ES-I3 (cell line): Measurements from ENCODE around the gene SPRYD3.

ENCODE experiments used
- H3K36me3 ChIP-seq: 2 replicates; pipeline ENCODE4 v1.6.1; 2013; ENCODE audit warnings: mild to moderate bottlenecking, low read length, control low read depth, moderate library complexity; ENCODE audit not compliant: insufficient read depth
- H3K4me1 ChIP-seq: 2 replicates; pipeline ENCODE4 v1.6.1; 2013; ENCODE audit warnings: mild to moderate bottlenecking, control low read depth, low read length; ENCODE audit not compliant: insufficient read depth
- H3K9ac ChIP-seq: 2 replicates; pipeline ENCODE4 v1.6.1; 2013; ENCODE audit warnings: low read depth, mild to moderate bottlenecking, low read length, moderate library complexity
- H3K9me3 ChIP-seq: 2 replicates; pipeline ENCODE4 v1.6.1; 2013; ENCODE audit warnings: mild to moderate bottlenecking, low read length, moderate library complexity; ENCODE audit not compliant: control insufficient read depth, insufficient read depth

Gene SPRYD3

DNA sequence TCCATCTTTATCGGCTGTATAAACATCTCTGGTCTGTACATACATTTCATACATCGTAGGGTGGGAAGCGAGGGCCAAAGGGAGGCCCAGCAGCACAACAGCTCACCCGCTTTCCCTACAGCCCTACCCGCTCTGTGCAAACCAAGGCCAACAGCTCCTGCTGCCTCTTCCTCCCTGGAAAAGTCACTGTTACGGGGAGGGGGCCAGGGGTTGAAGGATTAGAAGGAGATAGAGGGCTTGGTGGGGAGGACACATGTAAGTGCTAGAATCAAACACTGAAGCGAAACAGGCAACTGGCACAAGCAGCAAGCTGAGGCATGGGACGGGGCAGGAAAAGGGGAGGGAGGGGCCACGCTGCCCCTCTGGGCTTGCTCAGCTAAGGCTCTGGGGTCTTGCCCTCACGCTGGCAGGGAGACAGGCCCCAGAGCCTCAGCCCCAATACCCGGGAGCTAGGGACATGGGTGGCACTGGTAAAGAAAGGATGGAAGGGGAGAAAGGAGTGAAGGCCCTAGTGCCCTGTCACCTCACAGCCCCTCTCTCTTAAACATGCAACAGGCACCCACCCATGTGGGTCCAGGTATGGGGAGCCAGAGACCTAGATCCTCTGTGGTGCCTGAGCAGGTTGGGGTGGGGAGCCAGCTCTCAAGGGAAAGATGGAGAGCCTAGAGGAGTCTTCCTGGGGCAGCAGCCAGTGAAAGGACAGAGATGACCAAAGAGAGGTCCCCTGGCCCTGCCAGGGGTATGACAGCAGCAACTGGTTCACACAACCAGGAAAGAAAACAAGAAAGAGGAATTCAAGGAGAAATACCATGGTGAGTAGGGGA is 14.4 kb downstream of the SPRYD3 start:
- Histone ChIP-seq H3K4me1 (peaks cover 23% of the 10 kb centered on the region), H3K36me3 (no peaks in the 10 kb centered on the region; the same call in 1 of the 2 replicates), H3K9me3 (no peaks in the 10 kb centered on the region), H3K9ac (no peak overlapping the region)

DNA sequence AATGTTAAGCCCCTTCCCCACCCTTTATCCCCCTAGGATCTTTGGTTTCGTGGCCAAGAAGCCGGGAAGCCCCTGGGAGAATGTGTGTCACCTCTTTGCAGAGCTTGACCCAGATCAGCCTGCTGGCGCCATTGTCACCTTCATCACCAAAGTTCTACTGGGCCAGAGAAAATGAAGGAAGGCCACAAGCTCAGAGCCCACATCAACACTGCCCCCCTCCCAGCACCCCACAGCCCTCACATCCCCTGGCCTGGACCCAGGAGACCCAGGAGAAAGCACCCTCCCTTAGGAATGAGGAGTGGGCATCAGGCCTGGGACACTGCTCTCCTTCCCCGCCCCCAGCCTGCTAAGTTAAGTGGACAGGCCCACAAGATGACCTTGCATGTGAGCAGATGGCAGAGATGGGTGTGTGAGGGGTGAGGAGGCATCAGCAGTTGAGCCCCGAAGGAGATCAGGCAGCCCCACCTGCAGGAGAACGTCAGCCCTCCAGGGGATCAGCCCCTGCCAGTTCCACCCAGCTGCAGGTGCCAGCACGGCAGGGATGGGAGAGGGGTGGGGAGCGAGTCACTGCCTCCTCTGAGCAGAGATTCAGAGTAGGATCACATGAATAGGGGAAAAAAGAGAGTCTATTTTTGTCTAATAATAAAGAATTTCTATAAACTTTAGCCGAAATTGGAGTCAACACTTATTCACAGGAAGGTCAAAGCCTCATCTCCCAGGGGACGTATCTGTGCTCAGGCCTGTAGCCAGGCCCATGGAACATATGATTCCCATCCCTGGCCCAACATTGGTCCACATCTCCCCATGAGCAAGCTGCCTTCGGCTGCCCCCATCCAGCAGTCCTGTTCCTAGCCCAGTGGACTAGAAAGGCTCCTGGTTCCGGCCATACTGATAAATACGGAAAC is 15.2 kb downstream of the SPRYD3 start:
- no peak overlapping the region for H3K9ac ChIP-seq
- H3K36me3 ChIP-seq: no peaks in the 10 kb centered on the region
- H3K4me1 ChIP-seq: peaks cover 15% of the 10 kb centered on the region
- no peaks in the 10 kb centered on the region for H3K9me3 ChIP-seq

DNA sequence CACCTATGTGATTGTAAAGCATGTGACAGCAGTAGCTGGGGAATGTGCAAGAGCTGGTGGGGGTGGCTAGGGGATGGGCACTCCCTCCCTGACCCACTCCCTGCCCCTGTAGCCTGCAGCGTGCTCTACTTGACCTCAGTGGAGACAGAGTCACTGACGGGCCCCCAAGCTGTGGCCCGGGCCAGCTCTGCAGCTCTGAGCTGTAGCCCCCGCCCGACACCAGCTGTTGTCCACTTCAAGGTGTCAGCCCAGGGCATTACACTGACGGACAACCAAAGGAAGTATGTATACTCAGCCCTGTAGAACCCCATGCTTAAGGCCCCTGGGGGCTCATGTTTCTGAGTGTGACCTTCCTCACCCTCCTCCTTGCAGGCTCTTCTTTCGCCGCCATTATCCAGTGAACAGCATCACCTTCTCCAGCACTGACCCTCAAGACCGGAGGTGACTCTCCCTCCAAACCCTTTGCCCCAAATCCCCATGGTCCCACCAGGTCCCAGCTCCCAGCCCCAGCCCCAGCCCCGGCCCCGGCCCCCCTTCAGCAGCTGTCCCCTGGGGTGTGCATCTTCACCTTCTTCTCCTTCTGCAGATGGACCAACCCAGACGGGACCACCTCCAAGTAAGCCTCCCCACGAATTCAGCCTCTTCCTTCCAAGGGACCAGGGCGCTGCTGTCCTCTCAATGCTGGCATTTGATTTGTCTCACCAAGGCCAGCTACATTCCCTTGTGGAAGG is 16.0 kb downstream of the SPRYD3 start:
- H3K9ac ChIP-seq: no peak overlapping the region
- H3K36me3 ChIP-seq: no peaks in the 10 kb centered on the region
- H3K4me1 ChIP-seq: peaks cover 11% of the 10 kb centered on the region; the same call in 1 of the 2 replicates
- no peaks in the 10 kb centered on the region for H3K9me3 ChIP-seq

DNA sequence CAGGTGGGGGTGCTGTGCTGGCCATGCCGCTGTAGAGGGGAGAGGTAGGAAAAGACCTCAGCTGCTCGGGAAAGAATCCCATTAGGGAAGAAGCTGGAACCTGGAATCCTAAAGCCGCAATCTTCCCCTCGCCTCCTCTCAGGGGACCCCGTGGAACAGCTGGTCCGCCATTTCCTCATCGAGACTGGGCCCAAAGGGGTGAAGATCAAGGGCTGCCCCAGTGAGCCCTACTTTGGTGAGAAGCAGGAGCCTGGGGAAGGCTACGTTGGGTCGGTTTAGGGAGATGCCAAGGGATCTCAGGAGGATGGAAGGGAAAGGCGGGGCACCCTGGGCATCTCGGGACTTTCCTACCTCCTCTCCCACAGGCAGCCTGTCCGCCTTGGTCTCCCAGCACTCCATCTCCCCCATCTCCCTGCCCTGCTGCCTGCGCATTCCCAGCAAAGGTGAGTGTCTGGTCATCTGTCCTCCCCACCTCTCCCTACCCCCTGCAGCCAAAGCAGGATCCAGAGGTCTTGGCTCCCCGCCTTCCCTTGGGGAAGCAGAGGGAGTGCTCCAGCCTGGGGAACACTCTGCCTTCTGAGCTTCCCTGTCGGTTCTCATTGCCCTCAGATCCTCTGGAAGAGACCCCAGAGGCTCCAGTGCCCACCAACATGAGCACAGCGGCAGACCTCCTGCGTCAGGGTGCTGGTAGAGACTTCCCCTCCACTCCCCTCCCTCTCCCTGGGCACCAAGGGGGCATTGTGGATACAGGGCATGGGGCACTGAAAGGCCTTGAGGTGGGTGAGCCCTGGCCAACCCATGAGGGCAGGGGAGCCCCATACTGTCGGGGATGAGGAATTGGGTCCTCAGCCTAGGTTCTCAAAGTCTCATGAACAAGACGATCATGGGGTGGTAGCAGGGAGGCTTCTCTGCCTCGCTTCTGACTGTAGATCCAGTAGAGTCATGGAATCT is 16.9 kb downstream of the SPRYD3 start:
- peaks cover 8% of the 10 kb centered on the region; the same call in 1 of the 2 replicates for H3K4me1 ChIP-seq
- no peak overlapping the region for H3K9ac ChIP-seq
- no peaks in the 10 kb centered on the region for H3K36me3 ChIP-seq
- no peaks in the 10 kb centered on the region for H3K9me3 ChIP-seq

DNA sequence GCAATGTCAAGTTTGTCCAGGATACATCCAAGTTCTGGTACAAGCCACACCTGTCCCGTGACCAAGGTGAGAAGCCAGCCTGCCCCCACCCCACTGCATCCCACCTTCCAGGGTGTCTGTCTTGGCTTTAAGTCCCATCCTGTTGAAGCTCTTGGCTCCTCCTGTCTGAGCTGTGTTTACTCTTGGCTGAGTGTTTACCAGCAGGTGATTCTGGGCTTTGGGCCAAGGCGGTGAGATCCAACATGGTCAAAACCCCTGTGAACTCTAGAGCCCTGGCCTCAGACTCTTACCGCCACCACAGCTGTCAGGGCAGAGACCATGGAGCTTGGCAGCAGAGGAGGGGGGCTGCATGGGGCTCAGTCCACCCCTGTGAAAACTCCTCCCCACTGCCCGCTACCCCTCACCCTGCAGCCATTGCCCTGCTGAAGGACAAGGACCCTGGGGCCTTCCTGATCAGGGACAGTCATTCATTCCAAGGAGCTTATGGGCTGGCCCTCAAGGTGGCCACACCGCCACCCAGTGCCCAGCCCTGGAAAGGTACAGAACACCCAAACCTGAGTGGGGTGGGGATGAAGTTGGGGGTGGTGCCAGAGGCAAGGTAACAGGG is 17.7 kb downstream of the SPRYD3 start:
- no peak overlapping the region for H3K9ac ChIP-seq

DNA sequence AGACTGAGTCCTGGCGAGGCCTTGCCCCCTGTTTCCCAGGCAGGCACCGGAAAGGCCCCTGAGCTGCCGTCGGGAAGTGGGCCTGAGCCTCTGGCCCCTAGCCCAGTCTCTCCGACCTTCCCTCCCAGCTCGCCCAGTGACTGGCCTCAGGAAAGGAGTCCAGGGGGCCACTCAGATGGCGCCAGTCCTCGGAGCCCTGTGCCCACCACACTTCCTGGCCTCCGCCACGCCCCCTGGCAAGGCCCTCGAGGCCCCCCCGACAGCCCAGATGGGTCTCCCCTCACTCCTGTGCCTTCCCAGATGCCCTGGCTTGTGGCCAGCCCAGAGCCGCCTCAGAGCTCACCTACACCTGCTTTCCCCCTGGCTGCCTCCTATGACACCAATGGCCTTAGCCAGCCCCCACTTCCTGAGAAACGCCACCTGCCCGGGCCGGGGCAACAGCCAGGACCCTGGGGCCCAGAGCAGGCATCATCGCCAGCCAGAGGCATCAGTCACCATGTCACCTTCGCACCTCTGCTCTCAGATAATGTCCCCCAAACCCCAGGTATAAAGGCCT is 18.4 kb downstream of the SPRYD3 start:
- no peak overlapping the region for H3K9ac ChIP-seq
- no peaks in the 10 kb centered on the region for H3K36me3 ChIP-seq
- no peaks in the 10 kb centered on the region for H3K4me1 ChIP-seq
- H3K9me3 ChIP-seq: no peaks in the 10 kb centered on the region

More for the DNA sequence above, 17.7 kb downstream of the SPRYD3 start:
- Histone ChIP-seq H3K4me1 (peaks cover 5% of the 10 kb centered on the region; the same call in 1 of the 2 replicates), H3K9me3 (no peaks in the 10 kb centered on the region), H3K36me3 (no peaks in the 10 kb centered on the region)

DNA sequence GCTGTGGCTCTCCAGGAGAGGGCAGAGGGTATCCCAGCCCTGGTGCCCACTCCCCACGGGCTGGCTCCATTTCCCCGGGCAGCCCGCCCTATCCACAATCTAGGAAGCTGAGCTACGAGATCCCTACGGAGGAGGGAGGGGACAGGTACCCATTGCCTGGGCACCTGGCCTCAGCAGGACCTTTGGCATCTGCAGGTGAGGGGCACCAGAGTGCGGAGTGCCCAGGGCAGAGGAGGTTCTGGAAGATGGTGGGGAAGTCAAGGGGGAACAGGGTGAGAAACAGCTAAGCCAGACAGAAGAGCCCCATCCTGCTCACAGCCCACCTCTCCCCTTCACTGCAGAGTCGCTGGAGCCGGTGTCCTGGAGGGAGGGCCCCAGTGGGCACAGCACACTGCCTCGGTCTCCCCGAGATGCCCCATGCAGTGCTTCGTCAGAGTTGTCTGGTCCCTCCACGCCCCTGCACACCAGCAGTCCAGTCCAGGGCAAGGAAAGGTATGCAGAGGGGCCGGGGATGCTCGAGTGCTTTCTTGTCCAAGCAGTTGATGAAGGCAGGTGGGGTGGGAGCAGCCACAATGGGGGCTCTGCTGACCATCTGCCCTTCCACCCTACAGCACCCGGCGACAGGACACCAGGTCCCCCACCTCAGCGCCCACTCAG is 19.0 kb downstream of the SPRYD3 start:
- Histone ChIP-seq H3K9me3 (no peaks in the 10 kb centered on the region), H3K4me1 (no peaks in the 10 kb centered on the region), H3K36me3 (no peaks in the 10 kb centered on the region), H3K9ac (no peak overlapping the region)

DNA sequence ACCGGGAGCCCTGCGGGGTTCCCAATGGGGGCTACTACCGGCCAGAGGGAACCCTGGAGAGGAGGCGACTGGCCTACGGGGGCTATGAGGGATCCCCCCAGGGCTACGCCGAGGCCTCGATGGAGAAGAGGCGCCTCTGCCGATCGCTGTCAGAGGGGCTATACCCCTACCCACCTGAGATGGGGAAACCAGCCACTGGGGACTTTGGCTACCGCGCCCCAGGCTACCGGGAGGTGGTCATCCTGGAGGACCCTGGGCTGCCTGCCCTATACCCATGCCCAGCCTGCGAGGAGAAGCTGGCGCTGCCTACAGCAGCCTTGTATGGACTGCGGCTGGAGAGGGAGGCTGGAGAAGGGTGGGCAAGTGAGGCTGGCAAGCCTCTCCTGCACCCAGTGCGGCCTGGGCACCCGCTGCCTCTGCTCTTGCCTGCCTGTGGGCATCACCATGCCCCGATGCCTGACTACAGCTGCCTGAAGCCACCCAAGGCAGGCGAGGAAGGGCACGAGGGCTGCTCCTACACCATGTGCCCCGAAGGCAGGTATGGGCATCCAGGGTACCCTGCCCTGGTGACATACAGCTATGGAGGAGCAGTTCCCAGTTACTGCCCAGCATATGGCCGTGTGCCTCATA is 19.6 kb downstream of the SPRYD3 start:
- Histone ChIP-seq H3K4me1 (no peaks in the 10 kb centered on the region), H3K9me3 (no peaks in the 10 kb centered on the region), H3K9ac (no peak overlapping the region), H3K36me3 (no peaks in the 10 kb centered on the region)

DNA sequence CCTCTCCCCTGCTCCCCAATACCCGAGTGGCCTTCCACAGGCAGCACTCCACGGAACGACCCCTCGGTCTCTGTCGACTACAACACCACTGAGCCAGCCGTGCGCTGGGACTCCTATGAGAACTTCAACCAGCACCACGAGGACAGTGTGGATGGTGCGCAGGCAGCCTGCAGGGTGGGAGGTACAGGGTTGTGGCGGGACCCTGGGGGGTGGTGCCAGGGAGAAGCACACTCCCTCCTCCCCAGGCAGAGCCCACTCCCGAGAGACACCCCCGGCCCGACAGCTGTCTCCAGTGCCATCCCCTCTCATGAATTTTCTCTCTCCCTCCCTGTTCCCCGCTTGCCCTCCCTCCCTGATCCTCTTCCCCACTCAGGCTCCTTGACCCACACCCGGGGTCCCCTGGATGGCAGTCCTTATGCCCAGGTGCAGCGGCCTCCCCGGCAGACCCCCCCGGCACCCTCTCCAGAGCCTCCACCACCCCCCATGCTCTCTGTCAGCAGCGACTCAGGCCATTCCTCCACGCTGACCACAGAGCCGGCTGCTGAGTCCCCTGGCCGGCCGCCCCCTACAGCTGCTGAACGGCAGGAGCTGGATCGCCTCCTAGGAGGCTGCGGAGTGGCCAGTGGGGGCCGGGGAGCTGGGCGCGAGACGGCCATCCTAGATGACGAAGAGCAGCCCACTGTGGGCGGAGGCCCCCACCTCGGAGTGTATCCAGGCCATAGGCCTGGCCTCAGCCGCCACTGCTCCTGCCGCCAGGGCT is 20.3 kb downstream of the SPRYD3 start:
- H3K36me3 ChIP-seq: no peaks in the 10 kb centered on the region
- no peaks in the 10 kb centered on the region for H3K9me3 ChIP-seq
- H3K4me1 ChIP-seq: no peaks in the 10 kb centered on the region
- no peak overlapping the region for H3K9ac ChIP-seq

DNA sequence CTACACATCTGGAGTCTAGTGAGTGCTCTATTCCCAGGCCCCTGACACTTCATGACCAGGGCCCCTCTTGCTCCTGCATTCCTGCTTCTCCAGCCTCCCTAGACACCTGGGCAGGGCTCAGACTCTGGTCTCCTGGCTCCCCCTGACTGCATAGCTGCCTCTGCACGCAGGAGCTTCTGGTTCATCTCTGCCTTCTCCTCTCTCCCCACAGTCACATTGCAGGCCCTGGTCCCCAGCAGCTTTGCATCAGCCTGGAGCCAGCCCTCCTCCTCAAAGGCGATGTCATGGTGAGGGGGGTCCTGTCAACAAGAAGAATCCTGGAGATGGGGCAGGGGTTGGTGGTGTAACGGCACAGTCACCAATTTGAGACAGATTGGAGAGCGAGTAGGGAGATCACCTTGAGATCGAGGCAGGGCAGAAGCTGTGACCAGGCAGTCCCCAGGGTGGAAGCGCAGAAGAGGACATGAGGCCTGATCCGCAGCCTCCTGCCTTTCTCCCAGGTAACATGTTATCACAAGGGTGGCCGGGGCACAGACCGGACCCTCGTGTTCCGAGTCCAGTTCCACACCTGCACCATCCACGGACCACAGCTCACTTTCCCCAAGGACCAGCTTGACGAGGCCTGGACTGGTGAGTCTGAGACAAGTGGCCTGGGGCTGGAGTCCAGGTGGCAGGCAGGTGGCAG is 21.2 kb downstream of the SPRYD3 start:
- Histone ChIP-seq H3K4me1 (peaks cover 4% of the 10 kb centered on the region; the same call in 1 of the 2 replicates), H3K36me3 (no peaks in the 10 kb centered on the region), H3K9ac (no peak overlapping the region), H3K9me3 (no peaks in the 10 kb centered on the region)

DNA sequence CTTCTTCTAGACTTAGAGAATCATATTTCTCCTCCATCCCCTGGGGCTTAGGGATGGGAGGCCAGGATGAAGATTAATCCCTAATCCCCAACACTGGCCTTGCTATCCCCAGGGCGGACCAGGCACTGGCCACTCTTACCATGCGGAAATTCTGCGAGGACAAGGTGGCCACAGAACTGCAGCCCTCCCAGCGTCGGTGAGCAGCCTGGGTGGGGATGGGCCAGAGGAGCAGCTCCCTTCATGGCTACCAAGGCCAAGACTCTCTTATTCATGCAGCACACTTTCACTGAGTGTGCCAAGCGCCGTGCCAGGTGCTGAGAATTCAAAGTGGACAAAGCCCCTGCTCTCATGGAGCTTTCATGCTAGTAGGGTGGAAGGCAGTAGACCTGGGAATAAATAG is 22.3 kb downstream of the SPRYD3 start:
- H3K9me3 ChIP-seq: no peaks in the 10 kb centered on the region
- no peak overlapping the region for H3K9ac ChIP-seq
- no peaks in the 10 kb centered on the region for H3K36me3 ChIP-seq
- H3K4me1 ChIP-seq: peaks cover 4% of the 10 kb centered on the region; the same call in 1 of the 2 replicates
